K562 (cell line): ENCODE measurements around the gene IGF2. TPM values are rescaled to one million over a fixed set of nuclear protein-coding genes. Genes with fewer than 3 reads are reported as not detected.

ENCODE experiments used
- ATAC-seq: fragments of 200-7000 bp; cut with Tn5 transposase; 3 replicates; pipeline ENCODE4 v1.9.1; 2020; ENCODE audit warnings: moderate library complexity
- BruUV-seq: library from RNA; stranded (reverse); fragments of 400-500 nt; replicated peaks from 2 replicates; lab custom pipeline; 2021; lab: Mats Ljungman, UMichigan
- CTCF ChIA-PET: fragments of 300-600 bp; formaldehyde crosslinking; extraction: SDS; loops from one replicate; lab custom pipeline; 2021; ENCODE audit warnings: low intra/inter-chr PET ratio; lab: Yijun Ruan, JAX
- POLR2A ChIA-PET: fragments of 300-600, 350-650 bp; sonication (Branson Sonifier 250); formaldehyde crosslinking; extraction: SDS; loops from one replicate; lab custom pipeline; 2021; ENCODE audit warnings: antibody characterized with exemption, inconsistent platforms; lab: Yijun Ruan, JAX
- DNase-seq, 4 experiments: peaks; one replicate each; pipeline versions ENCODE4 v3.0.0 to v3.0.0-alpha.2; 2011 to 2018; ENCODE audit warnings: low spot score in 3 of 4, mixed read lengths in 3 of 4; ENCODE audit errors: extremely low read depth in 1 of 4
- FAIRE-seq: peaks from 2 replicates; lab custom pipeline; 2011; peaks lifted over from hg19 to GRCh38; lab: Jason Lieb, UNC
- H2AFZ ChIP-seq: 2 replicates; pipeline ENCODE4 v1.6.0; 2011; ENCODE audit warnings: low read depth, low read length, control low read depth, inconsistent platforms
- H3K27ac ChIP-seq: fragments of 200-600 bp; 3 replicates; pipeline ENCODE4 v1.8.0; 2011; ENCODE audit warnings: low read depth, mild to moderate bottlenecking, control low read depth, inconsistent platforms, low read length, moderate library complexity, mixed read lengths; ENCODE audit errors: extremely low read depth
- H3K27me3 ChIP-seq, 2 experiments: fragments of 300-600 bp in 1 of 2; 2 replicates in 1 of 2; 3 replicates in 1 of 2; pipeline versions ENCODE4 v1.6.0 to v1.8.0; 2011; ENCODE audit warnings: inconsistent platforms in 2 of 2, low read length in 2 of 2, mild to moderate bottlenecking in 1 of 2, mixed read lengths in 1 of 2, moderate library complexity in 1 of 2; ENCODE audit not compliant: control insufficient read depth in 2 of 2, insufficient read depth in 2 of 2
- H3K36me3 ChIP-seq: fragments of 300-600 bp; 3 replicates; pipeline ENCODE4 v1.8.0; 2011; ENCODE audit warnings: mild to moderate bottlenecking, low read length, inconsistent platforms; ENCODE audit not compliant: control insufficient read depth, insufficient read depth
- H3K4me1 ChIP-seq, 2 experiments: fragments of 200-600 bp in 1 of 2; replicated peaks in 1 of 2; 2 replicates in 1 of 2; 3 replicates in 1 of 2; pipeline versions ENCODE4 v1.5.1 to v1.8.0; 2011; ENCODE audit warnings: inconsistent platforms in 2 of 2, low read length in 2 of 2, mild to moderate bottlenecking in 1 of 2, mixed read lengths in 1 of 2, moderate library complexity in 1 of 2; ENCODE audit not compliant: control insufficient read depth in 2 of 2, insufficient read depth in 2 of 2
- H3K4me2 ChIP-seq: 2 replicates; pipeline ENCODE4 v1.6.1; 2011; ENCODE audit warnings: low read length, control low read depth, inconsistent platforms, mixed read lengths; ENCODE audit not compliant: insufficient read depth
- H3K4me3 ChIP-seq: fragments of 200-600 bp; sonication (generic), shearing (Covaris generic); 2 replicates; pipeline ENCODE4 v1.5.1; 2016; ENCODE audit warnings: control low read depth, inconsistent platforms
- H3K79me2 ChIP-seq: fragments of 200-600 bp; 3 replicates; pipeline ENCODE4 v1.8.0; 2011; ENCODE audit warnings: low read length, inconsistent platforms; ENCODE audit not compliant: control insufficient read depth, insufficient read depth
- H3K9ac ChIP-seq, 2 experiments: 2 replicates each; pipeline versions ENCODE4 v1.6.0 to v1.6.1; 2011; ENCODE audit warnings: low read depth in 2 of 2, low read length in 2 of 2, control low read depth in 1 of 2, inconsistent platforms in 1 of 2, mild to moderate bottlenecking in 1 of 2, mixed read lengths in 1 of 2; ENCODE audit not compliant: insufficient read depth in 1 of 2
- H3K9me1 ChIP-seq: one replicate; pipeline ENCODE4 v1.6.0; 2011; ENCODE audit warnings: inconsistent platforms, mild to moderate bottlenecking, low read length, moderate library complexity; ENCODE audit not compliant: control insufficient read depth, insufficient read depth
- H3K9me3 ChIP-seq: replicated peaks from 2 replicates; pipeline ENCODE4 v1.5.1; 2011; ENCODE audit warnings: low read depth, low read length, inconsistent platforms; ENCODE audit not compliant: control insufficient read depth, insufficient read depth
- H4K20me1 ChIP-seq: replicated peaks from 2 replicates; pipeline ENCODE4 v1.6.1; 2011; ENCODE audit warnings: low read length, inconsistent platforms, mixed read lengths; ENCODE audit not compliant: control insufficient read depth, insufficient read depth
- ATF1 ChIP-seq, 2 experiments: fragments of 450-650 bp in 1 of 2; IDR thresholded peaks; 2 replicates each; pipeline ENCODE4 v1.6.1; 2016; ENCODE audit warnings: missing compliant biosample characterization in 1 of 2, missing genetic modification characterization in 1 of 2
- CBX1 ChIP-seq: sonication (generic); IDR thresholded peaks from 2 replicates; pipeline ENCODE4 v1.6.1; 2016; ENCODE audit warnings: antibody characterized with exemption, low read depth, mild to moderate bottlenecking
- ESRRA ChIP-seq: fragments of 450-650 bp; IDR thresholded peaks from 2 replicates; pipeline ENCODE4 v1.6.1; 2014; ENCODE audit warnings: low read depth, mild to moderate bottlenecking, moderate library complexity, borderline replicate concordance
- GATAD2B ChIP-seq: fragments of 450-650 bp; IDR thresholded peaks from 2 replicates; pipeline ENCODE4 v1.6.1; 2017; ENCODE audit warnings: mild to moderate bottlenecking, borderline replicate concordance
- HDAC6 ChIP-seq: IDR thresholded peaks from 2 replicates; pipeline ENCODE4 v1.6.1; 2012; ENCODE audit warnings: low read depth, mild to moderate bottlenecking, control low read depth, inconsistent platforms, low read length, moderate library complexity
- HOXB6 ChIP-seq: fragments of 250-450 bp; sonication (Bioruptor Pico); IDR thresholded peaks from 2 replicates; pipeline ENCODE4 v1.5.1; 2022; ENCODE audit warnings: mild to moderate bottlenecking, borderline replicate concordance
- LARP7 ChIP-seq: fragments of 450-650 bp; IDR thresholded peaks from 2 replicates; pipeline ENCODE4 v1.6.1; 2016
- LEF1 ChIP-seq: fragments of 450-650 bp; IDR thresholded peaks from 2 replicates; pipeline ENCODE4 v1.6.1; 2016; ENCODE audit warnings: mild to moderate bottlenecking
- MTA2 ChIP-seq: fragments of 450-650 bp; IDR thresholded peaks from 2 replicates; pipeline ENCODE4 v1.6.1; 2016; ENCODE audit warnings: low read depth
- MXI1 ChIP-seq: IDR thresholded peaks from 2 replicates; pipeline ENCODE4 v1.6.1; 2011; ENCODE audit warnings: low read depth, mild to moderate bottlenecking, improper control_type of control experiment, low read length
- RAD51 ChIP-seq: fragments of 450-650 bp; IDR thresholded peaks from 2 replicates; pipeline ENCODE4 v1.7.1; 2016; ENCODE audit warnings: low read depth, mild to moderate bottlenecking, borderline replicate concordance
- SIN3A ChIP-seq, 2 experiments: fragments of 150-350 bp in 1 of 2; IDR thresholded peaks; 2 replicates each; pipeline ENCODE4 v1.6.1; 2011 to 2016; ENCODE audit warnings: borderline replicate concordance in 2 of 2, low read depth in 2 of 2, low read length in 2 of 2, mild to moderate bottlenecking in 2 of 2, moderate library complexity in 2 of 2; ENCODE audit not compliant: control insufficient read depth in 1 of 2
- SMAD1 ChIP-seq: fragments of 150-350 bp; IDR thresholded peaks from 2 replicates; pipeline ENCODE4 v1.6.1; 2014; ENCODE audit warnings: low read length, low read depth; ENCODE audit not compliant: partially characterized antibody
- TEAD4 ChIP-seq, 2 experiments: sonication (generic) in 1 of 2; formaldehyde crosslinking in 1 of 2; IDR thresholded peaks; 2 replicates each; pipeline versions ENCODE4 v1.6.1 to v1.8.0; 2012 to 2022; ENCODE audit warnings: borderline replicate concordance in 1 of 2, inconsistent platforms in 1 of 2, low read length in 1 of 2, mild to moderate bottlenecking in 1 of 2, missing genetic modification reagents in 1 of 2
- TOE1 ChIP-seq, 2 experiments: fragments of 450-650 bp in 1 of 2; sonication (generic) in 1 of 2; formaldehyde crosslinking in 1 of 2; IDR thresholded peaks; 2 replicates each; pipeline versions ENCODE4 v1.7.1 to v1.8.0; 2016 to 2022; ENCODE audit warnings: borderline replicate concordance in 2 of 2, mild to moderate bottlenecking in 2 of 2, antibody characterized with exemption in 1 of 2, inconsistent platforms in 1 of 2, low read depth in 1 of 2, missing genetic modification reagents in 1 of 2, moderate library complexity in 1 of 2
- ZNF133 ChIP-seq: fragments of 250-450 bp; sonication (Bioruptor Pico); IDR thresholded peaks from 2 replicates; pipeline ENCODE4 v1.4.0; 2020; ENCODE audit warnings: mild to moderate bottlenecking
- WGBS: fragments of 100-300 bp; shearing (Covaris generic); methylation state at CpG from one replicate; pipeline ENCODE4 v1.1.6; 2016; ENCODE audit warnings: low coverage, mixed read lengths; ENCODE audit not compliant: insufficient coverage; ENCODE audit errors: missing lambda C conversion rate; 5-methylcytosine and 5-hydroxymethylcytosine counted together
- in situ Hi-C: fragments of 300-500 bp; cut with MboI; formaldehyde crosslinking; loops from 4 replicates; pipeline ENCODE4 v1.15.0; 2018; ENCODE audit warnings: inconsistent platforms, mixed read lengths
- intact Hi-C: fragments of 100-400 bp; cut with micrococcal nuclease; formaldehyde crosslinking; loops from 2 replicates; pipeline ENCODE4 v1.14.2; 2022
- polyA plus RNA-seq, 8 experiments: library from polyadenylated mRNA; depleted of rRNA in 4 of 8; stranded (reverse) in 5 of 8; unstranded in 3 of 8; fragments of >200 nt; fragmentation: Nextera tagmentation in 2 of 8; fragmentation: Illumina TruSeq in 1 of 8; extraction: Ambion mirVana in 2 of 8; extraction: Trizol in 1 of 8; gene quantifications; 2 replicates each; pipeline versions ENCODE4 v1.2.1 to v1.2.3, GENCODE V29; 2011 to 2014; ENCODE audit warnings: inconsistent platforms in 1 of 8, missing spikeins in 1 of 8
- total RNA-seq, 7 experiments: library from RNA; depleted of rRNA in 6 of 7; stranded (reverse); fragments of >200 nt in 6 of 7; fragmentation: Illumina TruSeq in 2 of 7; extraction: Trizol in 2 of 7; gene quantifications; 2 replicates each; pipeline versions ENCODE4 v1.2.1 to v1.2.3, GENCODE V29; 2011 to 2021; ENCODE audit warnings: low replicate concordance in 1 of 7
- TF ChIP-seq, protein P1 (sequence below): sonication (generic); formaldehyde crosslinking; IDR thresholded peaks from 2 replicates; pipeline ENCODE4 v1.8.0; 2022; ENCODE audit warnings: mild to moderate bottlenecking, missing genetic modification reagents
- TF ChIP-seq, protein P2 (sequence below): fragments of 450-650 bp; formaldehyde crosslinking; IDR thresholded peaks from 2 replicates; pipeline ENCODE4 v1.4.0; 2020; ENCODE audit warnings: mild to moderate bottlenecking, moderate library complexity
- TF ChIP-seq, protein P3 (sequence below): fragments of 200-800 bp; sonication (Bioruptor generic); IDR thresholded peaks from 2 replicates; pipeline ENCODE4 v1.6.1; 2017; ENCODE audit warnings: missing genetic modification characterization, missing compliant biosample characterization

The IGF2 gene
- total and polyA plus RNA-seq, 9 of the 15 experiments (the other 6 are each of a cell fraction or from before 2014, with no cell fraction given), result 0.16 TPM; not detected in 8

DNA sequence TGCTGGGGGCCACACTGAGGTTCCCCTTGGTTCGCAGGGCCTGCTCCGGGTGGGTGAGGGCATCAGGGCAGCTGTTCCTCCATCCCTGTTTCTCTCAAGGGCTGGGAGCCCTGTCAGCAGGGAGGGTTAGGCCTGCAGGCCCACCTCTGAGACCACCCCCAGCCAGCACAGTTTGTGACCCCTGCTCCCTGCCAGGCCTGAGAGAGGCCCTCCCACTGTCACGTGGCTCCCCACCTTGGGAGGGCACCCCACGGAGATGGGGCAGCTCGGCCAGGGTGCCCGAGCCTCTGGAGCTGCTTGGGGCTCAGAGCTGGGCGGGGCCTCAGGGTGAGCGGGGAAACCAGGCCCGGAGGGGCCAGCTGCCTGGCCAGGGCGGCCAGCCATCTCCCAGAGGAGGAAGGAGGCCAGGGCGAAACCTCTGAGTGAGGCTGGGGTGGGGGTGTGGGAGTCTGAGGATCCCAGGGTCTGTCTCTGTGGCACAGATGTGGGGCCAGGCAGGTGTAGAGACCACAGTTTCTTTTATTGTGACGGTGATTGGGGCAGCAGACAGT is 24.3 kb upstream of the IGF2 start:
- H3K9me1 ChIP-seq, result no peaks in the 10 kb centered on the region
- no peak for TF ChIP-seq GATAD2B
- no peak for TF ChIP-seq MTA2
- TF ChIP-seq ESRRA, result no peak
- TF ChIP-seq RAD51, result no peak
- no peak for TF ChIP-seq CBX1
- TF ChIP-seq MXI1, result no peak
- no peak for TF ChIP-seq HOXB6 (CRISPR knock-in tag)
- TF ChIP-seq TEAD4 (IDR thresholded peaks at IDR 0.05; ENCODE audit: low read length), result no peak
- no peak for TF ChIP-seq TEAD4 (CRISPR knock-in tag; IDR thresholded peaks at IDR 0.05; ENCODE audit: borderline replicate concordance)
- TF ChIP-seq, protein P1, sequence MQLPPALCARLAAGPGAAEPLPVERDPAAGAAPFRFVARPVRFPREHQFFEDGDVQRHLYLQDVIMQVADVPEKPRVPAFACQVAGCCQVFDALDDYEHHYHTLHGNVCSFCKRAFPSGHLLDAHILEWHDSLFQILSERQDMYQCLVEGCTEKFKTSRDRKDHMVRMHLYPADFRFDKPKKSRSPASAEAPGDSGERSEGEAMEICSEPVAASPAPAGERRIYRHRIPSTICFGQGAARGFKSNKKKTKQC (CRISPR knock-in tag), result no peak
- TF ChIP-seq LEF1, result no peak
- TF ChIP-seq, protein P2, sequence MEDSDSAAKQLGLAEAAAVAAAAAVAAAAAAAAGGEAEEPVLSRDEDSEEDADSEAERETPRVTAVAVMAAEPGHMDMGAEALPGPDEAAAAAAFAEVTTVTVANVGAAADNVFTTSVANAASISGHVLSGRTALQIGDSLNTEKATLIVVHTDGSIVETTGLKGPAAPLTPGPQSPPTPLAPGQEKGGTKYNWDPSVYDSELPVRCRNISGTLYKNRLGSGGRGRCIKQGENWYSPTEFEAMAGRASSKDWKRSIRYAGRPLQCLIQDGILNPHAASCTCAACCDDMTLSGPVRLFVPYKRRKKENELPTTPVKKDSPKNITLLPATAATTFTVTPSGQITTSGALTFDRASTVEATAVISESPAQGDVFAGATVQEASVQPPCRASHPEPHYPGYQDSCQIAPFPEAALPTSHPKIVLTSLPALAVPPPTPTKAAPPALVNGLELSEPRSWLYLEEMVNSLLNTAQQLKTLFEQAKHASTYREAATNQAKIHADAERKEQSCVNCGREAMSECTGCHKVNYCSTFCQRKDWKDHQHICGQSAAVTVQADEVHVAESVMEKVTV, result no peak
- TF ChIP-seq TOE1 (IDR thresholded peaks at IDR 0.05; ENCODE audit: borderline replicate concordance), result no peak
- TF ChIP-seq TOE1 (CRISPR knock-in tag; IDR thresholded peaks at IDR 0.05; ENCODE audit: borderline replicate concordance, low read depth), result no peak
- TF ChIP-seq LARP7, result no peak
- TF ChIP-seq, protein P3, sequence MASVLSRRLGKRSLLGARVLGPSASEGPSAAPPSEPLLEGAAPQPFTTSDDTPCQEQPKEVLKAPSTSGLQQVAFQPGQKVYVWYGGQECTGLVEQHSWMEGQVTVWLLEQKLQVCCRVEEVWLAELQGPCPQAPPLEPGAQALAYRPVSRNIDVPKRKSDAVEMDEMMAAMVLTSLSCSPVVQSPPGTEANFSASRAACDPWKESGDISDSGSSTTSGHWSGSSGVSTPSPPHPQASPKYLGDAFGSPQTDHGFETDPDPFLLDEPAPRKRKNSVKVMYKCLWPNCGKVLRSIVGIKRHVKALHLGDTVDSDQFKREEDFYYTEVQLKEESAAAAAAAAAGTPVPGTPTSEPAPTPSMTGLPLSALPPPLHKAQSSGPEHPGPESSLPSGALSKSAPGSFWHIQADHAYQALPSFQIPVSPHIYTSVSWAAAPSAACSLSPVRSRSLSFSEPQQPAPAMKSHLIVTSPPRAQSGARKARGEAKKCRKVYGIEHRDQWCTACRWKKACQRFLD (CRISPR knock-in tag), result no peak
- TF ChIP-seq ATF1 (CRISPR knock-in tag; IDR thresholded peaks at IDR 0.05), result no peak
- no peak for TF ChIP-seq ATF1 (tag; IDR thresholded peaks at IDR 0.05)
- TF ChIP-seq ZNF133 (CRISPR knock-in tag), result no peak
- no peak for TF ChIP-seq HDAC6
- TF ChIP-seq SIN3A (IDR thresholded peaks at IDR 0.05; ENCODE audit: borderline replicate concordance in 2 of 2, control insufficient read depth in 1 of 2, low read depth in 2 of 2, low read length in 2 of 2), result no peak
- TF ChIP-seq SMAD1, result no peak
- TF ChIP-seq, all 486 proteins: peak for 0
- intact Hi-C loops, result no loop called here
- H3K27ac ChIP-seq, result no peak overlapping the region
- WGBS, result under 1% methylated on average over 12 of the region's 12 CpGs
- FAIRE-seq (no peak), ATAC-seq (no peak), DNase-seq (no peak)
- peaks cover 0 to 52% of the 10 kb centered on the region in 2 experiments; a peak in 2 of 5 replicates for H3K4me1 ChIP-seq
- no peak overlapping the region for H2AFZ ChIP-seq
- no peaks in the 10 kb centered on the region for H3K36me3 ChIP-seq
- H3K4me2 ChIP-seq, result no peak overlapping the region
- in situ Hi-C loops, result no loop called here
- peaks cover 0 to 20% of the 10 kb centered on the region in 2 experiments; a peak in 3 of 5 replicates for H3K27me3 ChIP-seq
- no peaks in the 10 kb centered on the region for H3K9me3 ChIP-seq
- CTCF ChIA-PET, result no interaction called here
- no peak overlapping the region for H3K4me3 ChIP-seq
- no peak overlapping the region for H3K9ac ChIP-seq
- no peaks in the 10 kb centered on the region for H3K79me2 ChIP-seq
- no TSS peak for BruUV-seq
- peaks cover 7% of the 10 kb centered on the region for H4K20me1 ChIP-seq
- POLR2A ChIA-PET, result interaction anchor here (0.6 kb wide), 1 partner anchor 542 kb away, joined by 3 read pairs; no protein-coding TSS in a partner anchor
